GM18861 (cell line): ENCODE data around the gene DVL1.

Experiments
- ATAC-seq: cut with Tn5 transposase; IDR thresholded peaks from one replicate; pipeline ENCODE4 v1.9.1; 2021; ENCODE audit not compliant: unreplicated experiment

DVL1 gene

GRCh38 chr1:1312450-1313314 is 36.5 kb downstream of the DVL1 start:
- ATAC-seq: no peak

DNA sequence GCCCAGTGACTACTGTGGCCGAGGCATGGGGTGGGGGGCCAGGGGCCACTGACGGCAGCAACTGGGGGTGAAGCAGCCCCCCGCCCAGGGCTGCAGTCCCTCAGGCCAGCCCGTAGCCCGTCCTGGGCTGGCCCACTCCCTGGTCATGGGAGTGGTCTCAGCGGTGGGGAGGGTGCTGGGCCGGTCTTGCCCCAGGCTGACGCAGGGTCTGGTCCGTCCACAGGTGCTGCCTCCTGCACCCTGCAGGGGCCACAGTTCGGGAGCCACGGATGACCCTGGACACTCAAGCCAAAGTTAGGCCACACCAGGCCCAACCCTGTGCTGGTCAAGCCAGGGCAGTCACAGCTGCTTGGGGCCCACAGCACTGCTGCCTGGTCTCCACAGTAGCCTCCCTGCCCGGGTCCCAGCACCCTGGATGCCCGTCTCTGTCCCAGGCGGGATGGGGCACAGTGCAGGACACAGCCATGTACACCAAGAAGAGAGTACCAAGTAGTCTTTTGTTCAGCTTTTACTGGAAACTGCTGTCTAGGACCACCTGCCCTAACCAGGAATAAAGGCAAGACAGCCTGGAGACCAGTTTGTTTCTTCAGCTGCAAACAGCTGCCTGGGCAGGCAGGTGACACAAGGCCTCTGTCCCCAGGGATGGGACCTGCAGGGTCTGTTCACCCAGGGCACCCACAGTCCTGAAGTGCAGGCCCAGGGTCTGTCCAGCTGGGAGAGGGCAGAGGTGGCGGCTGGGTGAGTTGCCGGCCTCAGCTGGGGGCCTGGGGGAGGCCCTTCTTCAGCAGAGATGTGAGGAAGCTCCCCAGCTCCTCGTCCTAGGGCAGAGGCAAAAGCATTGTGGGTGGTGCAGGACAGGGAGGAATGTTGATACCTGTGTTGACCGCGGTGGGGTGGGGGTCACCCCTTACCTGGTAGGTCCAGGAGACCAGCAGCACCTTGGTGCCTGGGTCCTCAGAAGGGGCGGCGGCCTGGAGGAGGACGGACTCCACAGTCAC is 37.8 kb downstream of the DVL1 start:
- no peak for ATAC-seq

GRCh38 chr1:1310476-1311053 is 38.7 kb downstream of the DVL1 start:
- ATAC-seq: no peak

DNA sequence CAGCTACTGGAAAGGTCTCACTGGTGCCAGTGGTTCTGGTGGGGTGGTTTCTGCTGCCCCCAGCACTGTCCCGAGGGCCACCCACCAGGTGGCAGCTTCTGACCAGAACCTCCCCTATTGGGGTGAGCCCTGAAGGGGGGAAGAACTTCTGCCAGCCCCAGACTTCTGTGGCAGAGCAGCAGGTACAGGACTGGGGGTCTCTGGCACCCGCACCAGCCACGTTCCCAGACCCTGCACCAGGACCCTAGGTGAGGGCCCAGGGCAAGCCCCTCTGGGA is 39.2 kb downstream of the DVL1 start:
- no peak for ATAC-seq

DNA sequence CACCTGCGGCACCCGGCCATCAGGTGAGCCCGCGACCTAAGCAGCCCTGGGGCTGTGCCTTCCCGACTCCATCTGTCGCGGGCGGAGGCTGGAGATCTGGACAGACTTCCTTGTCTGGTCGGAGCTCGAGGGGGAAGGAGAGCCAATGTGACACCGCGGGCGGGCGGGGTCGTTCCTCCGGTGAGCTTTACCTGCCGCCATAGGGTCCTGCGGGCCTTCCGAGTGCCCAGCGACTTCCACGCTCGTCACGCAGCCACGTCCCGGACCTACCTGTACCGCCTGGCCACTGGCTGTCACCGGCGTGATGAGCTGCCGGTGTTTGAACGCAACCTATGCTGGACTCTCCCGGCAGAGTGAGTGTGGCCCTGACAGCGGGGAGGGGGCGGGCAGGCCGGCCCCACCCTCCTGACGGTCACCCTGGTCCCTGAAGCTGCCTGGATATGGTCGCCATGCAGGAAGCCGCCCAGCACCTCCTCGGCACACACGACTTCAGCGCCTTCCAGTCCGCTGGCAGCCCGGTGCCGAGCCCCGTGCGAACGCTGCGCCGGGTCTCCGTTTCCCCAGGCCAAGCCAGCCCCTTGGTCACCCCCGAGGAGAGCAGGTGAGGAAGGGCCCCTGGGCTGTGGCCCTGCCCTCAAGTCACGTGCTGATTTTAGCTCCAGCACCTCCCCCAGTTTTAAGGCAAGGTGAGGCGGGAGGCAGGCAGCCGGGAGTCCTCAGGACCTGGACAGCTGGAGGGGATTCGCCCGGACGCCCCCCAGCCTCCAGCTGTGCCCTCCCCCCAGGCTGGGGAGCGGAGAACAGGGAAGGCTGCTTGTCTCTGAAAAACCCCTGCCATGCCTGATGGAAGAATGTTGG is 39.7 kb downstream of the DVL1 start:
- ATAC-seq: no peak

DNA sequence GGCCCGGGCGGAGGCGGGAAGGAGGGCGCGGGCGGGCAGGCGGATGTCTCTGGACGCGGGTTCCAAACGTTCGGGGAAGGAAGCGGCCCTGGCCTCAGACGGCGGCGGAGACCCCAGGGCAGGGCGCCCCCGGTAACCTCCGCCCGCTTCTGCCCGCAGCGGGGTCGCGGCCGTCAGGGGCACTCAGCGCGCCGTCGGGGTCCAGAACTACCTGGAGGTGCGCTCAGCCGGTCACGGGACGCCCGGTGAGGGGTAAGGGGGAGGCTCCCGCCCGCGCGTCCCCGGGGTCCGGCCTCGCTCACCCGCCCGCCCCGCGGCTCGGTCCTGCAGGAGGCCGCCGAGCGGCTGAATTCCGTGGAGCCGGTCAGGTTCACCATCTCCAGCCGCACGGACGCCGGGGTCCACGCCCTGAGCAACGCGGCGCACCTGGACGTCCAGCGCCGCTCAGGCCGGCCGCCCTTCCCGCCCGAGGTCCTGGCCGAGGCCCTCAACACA is 40.4 kb downstream of the DVL1 start:
- ATAC-seq: no peak

GRCh38 chr1:1307923-1308755 is 41.1 kb downstream of the DVL1 start, which contains the start of the genes ACAP3 and PUSL1:
ACAP3 (minus strand) TSS chr1:1307930; CDS start chr1:1307815, 115 bp downstream.
PUSL1 (plus strand) TSS chr1:1308597; CDS start chr1:1308644, 47 bp downstream.
- ATAC-seq: peak; percentile 37

DNA sequence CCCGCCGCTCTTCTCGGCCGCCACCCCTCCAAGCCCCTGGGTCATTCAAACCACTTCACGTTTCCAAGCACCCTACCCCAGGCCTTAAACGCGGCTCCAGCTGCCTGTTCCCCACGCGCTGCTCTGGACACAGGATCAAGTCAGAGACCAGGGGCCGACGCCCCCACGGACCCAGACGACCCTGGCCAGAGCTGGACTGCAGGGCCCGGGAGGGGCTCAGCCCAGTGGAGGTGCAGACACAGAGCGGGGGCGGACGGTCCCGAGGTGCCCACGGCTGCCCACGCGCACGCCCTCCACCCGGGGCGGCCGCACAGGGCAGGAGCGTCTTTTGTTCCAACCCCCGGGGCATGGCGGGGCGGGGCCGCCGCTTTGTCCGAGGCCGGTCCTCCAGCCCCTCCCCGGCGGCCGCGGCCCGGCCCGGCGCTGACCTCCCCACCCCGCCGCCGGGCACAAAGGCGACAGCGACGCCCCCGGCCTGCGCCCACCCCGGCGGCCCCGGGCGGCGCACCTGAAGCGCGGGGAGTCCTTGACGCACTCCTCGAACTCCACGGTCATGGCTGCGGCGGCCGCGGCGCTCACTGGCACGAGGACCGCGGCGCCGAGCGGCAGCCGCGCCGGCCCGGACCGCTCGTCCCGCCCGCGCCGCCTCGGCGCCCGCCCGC is 41.8 kb downstream of the DVL1 start:
- ATAC-seq: peak; percentile 10

- no peak for ATAC-seq
Observed at GRCh38 chr1:1306661-1307260, 42.5 kb downstream of the DVL1 start.

DNA sequence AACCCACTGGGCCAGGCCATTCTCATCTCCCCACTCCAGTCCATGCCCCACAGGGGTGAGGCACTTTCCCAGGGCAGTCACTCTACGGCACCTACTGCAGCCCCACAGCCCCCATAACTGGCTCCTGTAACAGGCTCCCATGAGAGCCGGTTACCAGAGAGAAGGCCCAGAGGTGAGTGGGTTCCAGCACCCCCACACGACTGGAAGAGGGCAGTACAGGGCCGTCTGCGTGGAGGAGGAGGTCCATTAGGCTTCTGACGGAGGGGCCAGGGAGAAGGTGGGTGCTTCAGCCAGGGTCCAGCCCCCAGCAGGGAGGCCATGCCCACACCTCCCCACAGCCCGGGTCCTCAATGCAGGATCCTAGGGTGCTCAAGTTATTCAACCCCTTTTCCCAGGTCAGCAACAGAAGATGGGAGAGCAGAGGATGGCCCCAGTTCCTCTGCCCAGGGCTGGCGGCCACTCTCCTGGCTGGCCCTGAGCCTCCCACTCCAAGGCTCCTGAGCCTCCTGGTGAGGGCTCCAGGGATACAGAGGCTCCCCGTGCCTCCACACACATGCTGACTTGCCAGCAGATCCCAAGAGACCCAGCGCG is 43.1 kb downstream of the DVL1 start:
- ATAC-seq: no peak

DNA sequence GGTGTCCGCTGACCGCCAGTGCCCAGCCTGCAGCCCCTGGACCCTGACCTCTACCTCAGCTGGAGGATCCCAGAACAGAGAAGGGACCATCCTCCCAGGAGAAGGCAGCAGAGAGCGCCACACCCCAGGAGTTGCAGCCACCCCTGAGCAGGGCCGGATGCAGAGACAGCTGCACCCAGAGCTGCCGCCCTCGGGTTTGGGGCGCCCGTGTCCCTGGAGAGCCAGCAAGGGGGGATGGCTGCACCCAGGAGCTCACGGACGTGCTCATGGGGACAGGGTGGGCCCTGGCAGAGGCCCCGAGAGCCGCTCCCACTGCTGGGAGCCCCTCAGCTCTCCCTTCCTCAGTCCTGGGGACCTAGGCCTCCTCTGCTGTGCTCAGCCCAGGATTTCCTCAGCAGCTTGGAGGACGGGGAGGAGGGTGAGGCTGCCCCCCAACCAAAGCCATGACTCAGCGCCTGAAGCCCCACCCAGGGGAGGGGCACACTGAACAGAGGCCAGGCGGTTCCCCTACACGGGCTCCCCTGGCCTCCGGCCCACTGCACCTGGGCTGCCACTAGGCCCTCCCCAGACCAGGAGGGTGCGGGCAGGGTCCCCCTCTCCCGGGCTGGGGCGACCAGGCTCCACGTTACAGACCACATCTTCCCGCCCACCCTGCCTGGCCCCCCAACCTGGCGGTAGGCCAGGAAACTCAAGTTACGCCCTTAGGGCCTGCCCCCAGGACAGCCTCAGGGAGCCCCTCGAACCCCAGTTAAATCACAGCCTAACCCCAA is 43.7 kb downstream of the DVL1 start:
- ATAC-seq: peak; percentile 27

GRCh38 chr1:1304331-1305299 is 44.6 kb downstream of the DVL1 start:
- ATAC-seq: no peak

- ATAC-seq: no peak
Observed at GRCh38 chr1:1303736-1304135, 45.5 kb downstream of the DVL1 start.

- ATAC-seq: no peak
Observed at GRCh38 chr1:1302951-1303509, 46.2 kb downstream of the DVL1 start.

- ATAC-seq: no peak
Observed at GRCh38 chr1:1302006-1302430, 47.2 kb downstream of the DVL1 start.

GRCh38 chr1:1300352-1300739 is 48.9 kb downstream of the DVL1 start:
- ATAC-seq: no peak
